Frontal cortex (tissue), 4 donors: ENCODE results near the gene UBE2J2. TPM values are rescaled to one million over a fixed set of nuclear protein-coding genes. Genes with fewer than 3 reads are reported as not detected.

Source experiments
- DNase-seq, 2 donors: peaks; one replicate each; pipeline ENCODE4 v3.0.0; 2012; ENCODE audit warnings: low spot score in 2 of 2
- FAIRE-seq: peaks from 2 replicates; lab custom pipeline; 2012; peaks lifted over from hg19 to GRCh38; lab: Jason Lieb, UNC
- total RNA-seq: library from RNA; depleted of rRNA; stranded (reverse); fragments of >200 nt; gene quantifications from one replicate; pipeline ENCODE4 v1.2.3, GENCODE V29; 2014
- donor health status: control.
- donor health status: control.
- donor health status: control.

Gene UBE2J2
- total RNA-seq, 1 donor from 2014 or later = 37.9 TPM

DNA sequence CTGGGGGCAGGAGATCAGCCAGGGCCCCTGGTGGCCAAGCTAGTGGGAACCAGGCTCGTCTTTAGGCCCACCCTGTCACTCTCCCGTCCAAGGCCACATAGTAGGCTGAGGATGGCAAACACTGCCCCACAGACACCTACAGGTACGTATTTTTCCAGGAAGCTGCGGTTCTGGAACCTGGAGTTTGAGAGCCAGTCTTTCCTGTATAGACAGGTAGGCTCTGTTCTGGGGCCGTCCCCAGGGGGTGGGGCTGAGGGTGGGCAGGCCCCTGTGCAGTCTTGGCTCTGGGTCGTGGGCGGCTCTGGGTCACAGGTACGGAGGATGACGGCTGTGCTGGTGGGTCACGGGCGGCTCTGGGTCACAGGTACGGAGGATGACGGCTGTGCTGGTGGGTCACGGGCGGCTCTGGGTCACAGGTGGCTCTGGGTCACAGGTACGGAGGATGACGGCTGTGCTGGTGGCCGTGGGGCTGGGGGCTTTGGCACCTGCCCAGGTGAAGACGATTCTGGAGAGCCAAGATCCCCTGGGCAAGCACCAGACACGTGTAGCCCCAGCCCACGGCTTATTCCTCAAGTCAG is 36.9 kb upstream of the UBE2J2 start:
- FAIRE-seq = no peak

DNA sequence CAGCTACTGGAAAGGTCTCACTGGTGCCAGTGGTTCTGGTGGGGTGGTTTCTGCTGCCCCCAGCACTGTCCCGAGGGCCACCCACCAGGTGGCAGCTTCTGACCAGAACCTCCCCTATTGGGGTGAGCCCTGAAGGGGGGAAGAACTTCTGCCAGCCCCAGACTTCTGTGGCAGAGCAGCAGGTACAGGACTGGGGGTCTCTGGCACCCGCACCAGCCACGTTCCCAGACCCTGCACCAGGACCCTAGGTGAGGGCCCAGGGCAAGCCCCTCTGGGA is 36.4 kb upstream of the UBE2J2 start:
- FAIRE-seq (no peak), DNase-seq (no peak)

More for the DNA sequence above, 36.9 kb upstream of the UBE2J2 start:
- DNase-seq = no peak

DNA sequence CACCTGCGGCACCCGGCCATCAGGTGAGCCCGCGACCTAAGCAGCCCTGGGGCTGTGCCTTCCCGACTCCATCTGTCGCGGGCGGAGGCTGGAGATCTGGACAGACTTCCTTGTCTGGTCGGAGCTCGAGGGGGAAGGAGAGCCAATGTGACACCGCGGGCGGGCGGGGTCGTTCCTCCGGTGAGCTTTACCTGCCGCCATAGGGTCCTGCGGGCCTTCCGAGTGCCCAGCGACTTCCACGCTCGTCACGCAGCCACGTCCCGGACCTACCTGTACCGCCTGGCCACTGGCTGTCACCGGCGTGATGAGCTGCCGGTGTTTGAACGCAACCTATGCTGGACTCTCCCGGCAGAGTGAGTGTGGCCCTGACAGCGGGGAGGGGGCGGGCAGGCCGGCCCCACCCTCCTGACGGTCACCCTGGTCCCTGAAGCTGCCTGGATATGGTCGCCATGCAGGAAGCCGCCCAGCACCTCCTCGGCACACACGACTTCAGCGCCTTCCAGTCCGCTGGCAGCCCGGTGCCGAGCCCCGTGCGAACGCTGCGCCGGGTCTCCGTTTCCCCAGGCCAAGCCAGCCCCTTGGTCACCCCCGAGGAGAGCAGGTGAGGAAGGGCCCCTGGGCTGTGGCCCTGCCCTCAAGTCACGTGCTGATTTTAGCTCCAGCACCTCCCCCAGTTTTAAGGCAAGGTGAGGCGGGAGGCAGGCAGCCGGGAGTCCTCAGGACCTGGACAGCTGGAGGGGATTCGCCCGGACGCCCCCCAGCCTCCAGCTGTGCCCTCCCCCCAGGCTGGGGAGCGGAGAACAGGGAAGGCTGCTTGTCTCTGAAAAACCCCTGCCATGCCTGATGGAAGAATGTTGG is 35.8 kb upstream of the UBE2J2 start:
- FAIRE-seq (no peak), DNase-seq (no peak)

DNA sequence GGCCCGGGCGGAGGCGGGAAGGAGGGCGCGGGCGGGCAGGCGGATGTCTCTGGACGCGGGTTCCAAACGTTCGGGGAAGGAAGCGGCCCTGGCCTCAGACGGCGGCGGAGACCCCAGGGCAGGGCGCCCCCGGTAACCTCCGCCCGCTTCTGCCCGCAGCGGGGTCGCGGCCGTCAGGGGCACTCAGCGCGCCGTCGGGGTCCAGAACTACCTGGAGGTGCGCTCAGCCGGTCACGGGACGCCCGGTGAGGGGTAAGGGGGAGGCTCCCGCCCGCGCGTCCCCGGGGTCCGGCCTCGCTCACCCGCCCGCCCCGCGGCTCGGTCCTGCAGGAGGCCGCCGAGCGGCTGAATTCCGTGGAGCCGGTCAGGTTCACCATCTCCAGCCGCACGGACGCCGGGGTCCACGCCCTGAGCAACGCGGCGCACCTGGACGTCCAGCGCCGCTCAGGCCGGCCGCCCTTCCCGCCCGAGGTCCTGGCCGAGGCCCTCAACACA is 35.1 kb upstream of the UBE2J2 start:
- no peak for FAIRE-seq
- no peak for DNase-seq

DNA sequence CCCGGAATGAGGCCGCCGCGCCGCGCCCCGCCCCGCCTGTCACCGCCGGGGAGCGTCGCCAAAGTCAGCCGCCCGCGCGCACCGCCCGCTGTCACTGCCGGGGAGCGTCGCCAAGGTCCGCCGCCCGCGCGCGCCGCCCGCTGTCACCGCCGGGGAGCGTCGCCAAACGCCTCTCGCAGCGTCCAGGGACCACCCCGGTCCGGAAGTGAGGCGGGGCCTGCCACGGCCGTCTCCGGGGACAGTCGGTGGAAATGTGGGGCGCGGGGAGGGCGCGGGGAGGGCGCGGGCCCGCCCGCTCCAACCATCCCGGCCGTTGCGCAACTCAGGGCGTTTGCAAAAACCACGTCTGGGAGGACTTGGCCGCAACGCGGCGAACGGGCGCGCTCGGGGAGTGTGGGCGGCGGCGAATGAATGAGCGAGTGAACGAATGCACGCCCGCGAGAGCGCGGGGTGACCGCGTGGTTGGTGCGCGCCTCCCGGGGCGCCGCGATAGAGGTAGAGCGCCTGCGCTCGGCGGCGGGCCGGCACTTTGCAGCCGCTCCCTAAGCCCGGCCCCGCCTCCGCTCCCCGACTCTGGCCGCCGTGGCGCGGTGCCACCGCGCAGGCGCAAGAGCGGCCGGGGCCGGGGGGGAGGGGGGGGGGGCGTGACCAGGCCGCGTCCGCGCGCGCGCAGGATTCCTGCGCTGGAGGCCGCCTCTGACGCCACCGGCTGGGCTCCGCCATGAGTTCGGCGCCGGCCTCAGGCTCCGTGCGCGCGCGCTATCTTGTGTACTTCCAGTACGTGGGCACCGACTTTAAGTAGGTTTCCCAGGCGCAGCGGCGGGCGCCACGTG is 34.5 kb upstream of the UBE2J2 start, which contains the start of the genes ACAP3 and PUSL1:
ACAP3 (minus strand) TSS at position 8 of the 833 bp plus-strand sequence. CDS start 115 bp downstream, outside the sequence.
PUSL1 (plus strand) TSS at position 675 of the 833 bp plus-strand sequence; CDS start at position 722, 47 bp downstream.
- FAIRE-seq (no peak), DNase-seq (peak; percentile 96 to 99)

DNA sequence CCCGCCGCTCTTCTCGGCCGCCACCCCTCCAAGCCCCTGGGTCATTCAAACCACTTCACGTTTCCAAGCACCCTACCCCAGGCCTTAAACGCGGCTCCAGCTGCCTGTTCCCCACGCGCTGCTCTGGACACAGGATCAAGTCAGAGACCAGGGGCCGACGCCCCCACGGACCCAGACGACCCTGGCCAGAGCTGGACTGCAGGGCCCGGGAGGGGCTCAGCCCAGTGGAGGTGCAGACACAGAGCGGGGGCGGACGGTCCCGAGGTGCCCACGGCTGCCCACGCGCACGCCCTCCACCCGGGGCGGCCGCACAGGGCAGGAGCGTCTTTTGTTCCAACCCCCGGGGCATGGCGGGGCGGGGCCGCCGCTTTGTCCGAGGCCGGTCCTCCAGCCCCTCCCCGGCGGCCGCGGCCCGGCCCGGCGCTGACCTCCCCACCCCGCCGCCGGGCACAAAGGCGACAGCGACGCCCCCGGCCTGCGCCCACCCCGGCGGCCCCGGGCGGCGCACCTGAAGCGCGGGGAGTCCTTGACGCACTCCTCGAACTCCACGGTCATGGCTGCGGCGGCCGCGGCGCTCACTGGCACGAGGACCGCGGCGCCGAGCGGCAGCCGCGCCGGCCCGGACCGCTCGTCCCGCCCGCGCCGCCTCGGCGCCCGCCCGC is 33.7 kb upstream of the UBE2J2 start:
- peak in 1 of 2 donors; percentile 36 for DNase-seq
- no peak for FAIRE-seq

DNA sequence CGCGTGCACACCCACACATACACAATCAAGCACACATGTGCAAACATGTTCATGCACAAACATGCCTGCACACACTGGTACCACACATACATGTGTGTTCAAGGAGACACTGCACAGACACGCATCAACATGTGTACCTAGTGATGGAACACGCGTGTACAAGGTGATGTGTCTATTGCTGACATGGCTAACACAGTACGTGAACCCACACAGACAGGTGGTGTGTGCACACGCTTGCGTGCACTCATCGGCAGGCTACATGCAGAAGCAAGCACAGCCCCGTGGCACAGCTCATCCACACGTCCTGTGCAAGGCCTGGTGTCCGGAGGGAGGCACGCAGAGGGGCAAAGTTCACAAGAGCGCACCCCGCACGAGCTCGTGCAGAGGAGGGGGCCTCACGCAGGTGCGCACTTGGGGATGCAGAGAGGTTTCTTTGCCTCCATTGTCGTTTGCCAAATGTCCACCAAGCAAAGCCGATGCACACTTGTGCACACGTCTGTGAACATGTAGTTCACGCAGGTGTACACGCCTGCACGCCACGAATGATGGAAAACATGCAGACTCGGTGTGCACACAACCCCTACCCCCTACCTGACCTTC is 33.1 kb upstream of the UBE2J2 start:
- no peak for FAIRE-seq

DNA sequence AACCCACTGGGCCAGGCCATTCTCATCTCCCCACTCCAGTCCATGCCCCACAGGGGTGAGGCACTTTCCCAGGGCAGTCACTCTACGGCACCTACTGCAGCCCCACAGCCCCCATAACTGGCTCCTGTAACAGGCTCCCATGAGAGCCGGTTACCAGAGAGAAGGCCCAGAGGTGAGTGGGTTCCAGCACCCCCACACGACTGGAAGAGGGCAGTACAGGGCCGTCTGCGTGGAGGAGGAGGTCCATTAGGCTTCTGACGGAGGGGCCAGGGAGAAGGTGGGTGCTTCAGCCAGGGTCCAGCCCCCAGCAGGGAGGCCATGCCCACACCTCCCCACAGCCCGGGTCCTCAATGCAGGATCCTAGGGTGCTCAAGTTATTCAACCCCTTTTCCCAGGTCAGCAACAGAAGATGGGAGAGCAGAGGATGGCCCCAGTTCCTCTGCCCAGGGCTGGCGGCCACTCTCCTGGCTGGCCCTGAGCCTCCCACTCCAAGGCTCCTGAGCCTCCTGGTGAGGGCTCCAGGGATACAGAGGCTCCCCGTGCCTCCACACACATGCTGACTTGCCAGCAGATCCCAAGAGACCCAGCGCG is 32.5 kb upstream of the UBE2J2 start:
- DNase-seq = no peak
- FAIRE-seq = no peak

More for the DNA sequence above, 33.1 kb upstream of the UBE2J2 start:
- no peak for DNase-seq

DNA sequence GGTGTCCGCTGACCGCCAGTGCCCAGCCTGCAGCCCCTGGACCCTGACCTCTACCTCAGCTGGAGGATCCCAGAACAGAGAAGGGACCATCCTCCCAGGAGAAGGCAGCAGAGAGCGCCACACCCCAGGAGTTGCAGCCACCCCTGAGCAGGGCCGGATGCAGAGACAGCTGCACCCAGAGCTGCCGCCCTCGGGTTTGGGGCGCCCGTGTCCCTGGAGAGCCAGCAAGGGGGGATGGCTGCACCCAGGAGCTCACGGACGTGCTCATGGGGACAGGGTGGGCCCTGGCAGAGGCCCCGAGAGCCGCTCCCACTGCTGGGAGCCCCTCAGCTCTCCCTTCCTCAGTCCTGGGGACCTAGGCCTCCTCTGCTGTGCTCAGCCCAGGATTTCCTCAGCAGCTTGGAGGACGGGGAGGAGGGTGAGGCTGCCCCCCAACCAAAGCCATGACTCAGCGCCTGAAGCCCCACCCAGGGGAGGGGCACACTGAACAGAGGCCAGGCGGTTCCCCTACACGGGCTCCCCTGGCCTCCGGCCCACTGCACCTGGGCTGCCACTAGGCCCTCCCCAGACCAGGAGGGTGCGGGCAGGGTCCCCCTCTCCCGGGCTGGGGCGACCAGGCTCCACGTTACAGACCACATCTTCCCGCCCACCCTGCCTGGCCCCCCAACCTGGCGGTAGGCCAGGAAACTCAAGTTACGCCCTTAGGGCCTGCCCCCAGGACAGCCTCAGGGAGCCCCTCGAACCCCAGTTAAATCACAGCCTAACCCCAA is 31.8 kb upstream of the UBE2J2 start:
- no peak for FAIRE-seq
- peak in 1 of 2 donors; percentile 64 for DNase-seq

DNA sequence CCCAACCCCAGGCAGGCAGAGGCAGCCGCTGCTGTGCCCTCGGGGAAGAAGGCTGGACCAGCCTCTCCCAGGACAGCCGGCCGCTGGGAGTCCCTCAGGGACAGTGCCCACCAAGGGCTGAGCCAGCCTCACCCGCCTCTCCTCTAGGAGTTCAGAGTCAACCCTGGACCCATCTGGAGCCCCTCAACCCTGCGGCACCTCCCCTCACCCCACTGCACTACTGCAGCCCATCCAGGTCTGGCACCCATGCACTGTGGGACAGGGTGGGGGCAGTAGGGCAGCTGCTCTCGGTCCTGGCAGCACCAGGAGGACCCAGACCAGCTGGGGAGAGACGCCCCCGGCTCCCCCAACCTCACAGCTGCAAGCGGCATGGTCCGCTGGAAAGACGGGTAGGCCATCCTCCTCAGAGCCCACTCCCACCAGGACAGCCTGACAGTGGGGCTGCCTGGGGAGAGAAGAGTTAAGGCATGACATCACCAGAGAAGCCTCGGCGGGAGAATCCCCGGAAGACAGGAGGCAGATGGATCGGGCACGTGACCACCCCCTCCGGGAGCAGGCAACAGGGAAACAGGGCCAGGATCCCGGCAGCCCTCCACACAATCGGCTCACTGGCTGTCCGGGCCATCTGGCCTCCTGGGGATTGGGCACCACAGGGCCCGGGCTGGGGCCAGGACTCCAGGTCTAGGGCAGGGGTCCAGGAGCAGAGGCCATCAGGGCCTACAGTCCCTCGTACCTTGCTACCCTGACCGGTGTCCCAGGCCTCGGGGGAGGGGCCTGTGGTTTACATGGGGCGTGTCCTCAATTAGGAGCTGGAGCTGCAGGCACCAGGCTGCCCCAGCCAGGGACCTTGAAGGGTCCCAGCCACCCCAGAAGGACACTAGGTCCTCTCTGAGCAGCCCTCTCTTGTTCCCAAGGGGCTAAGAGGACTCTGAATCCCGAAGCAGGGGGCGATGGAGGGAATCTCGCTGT is 31.0 kb upstream of the UBE2J2 start:
- peak; percentile 84 to 89 for DNase-seq
- FAIRE-seq = no peak

DNA sequence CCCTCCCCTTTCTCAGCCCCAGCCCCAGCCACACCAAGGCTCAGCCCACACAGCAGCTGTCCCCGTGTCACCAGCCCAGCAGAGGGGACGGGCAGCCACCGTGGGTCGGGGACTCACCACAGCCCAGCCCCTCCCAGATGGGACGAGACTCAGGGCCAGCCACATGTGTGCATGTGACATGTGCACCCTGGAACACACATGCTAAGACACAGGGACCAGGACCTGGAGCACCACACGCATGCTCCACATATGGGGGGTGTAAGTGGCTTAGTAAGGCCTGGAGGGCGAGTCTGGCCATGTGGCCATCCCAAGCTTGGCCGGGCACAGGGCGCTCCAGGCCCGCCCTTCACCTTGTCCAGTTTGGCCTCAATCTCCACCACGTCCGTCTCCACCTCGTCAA is 30.1 kb upstream of the UBE2J2 start:
- FAIRE-seq (no peak), DNase-seq (no peak)

DNA sequence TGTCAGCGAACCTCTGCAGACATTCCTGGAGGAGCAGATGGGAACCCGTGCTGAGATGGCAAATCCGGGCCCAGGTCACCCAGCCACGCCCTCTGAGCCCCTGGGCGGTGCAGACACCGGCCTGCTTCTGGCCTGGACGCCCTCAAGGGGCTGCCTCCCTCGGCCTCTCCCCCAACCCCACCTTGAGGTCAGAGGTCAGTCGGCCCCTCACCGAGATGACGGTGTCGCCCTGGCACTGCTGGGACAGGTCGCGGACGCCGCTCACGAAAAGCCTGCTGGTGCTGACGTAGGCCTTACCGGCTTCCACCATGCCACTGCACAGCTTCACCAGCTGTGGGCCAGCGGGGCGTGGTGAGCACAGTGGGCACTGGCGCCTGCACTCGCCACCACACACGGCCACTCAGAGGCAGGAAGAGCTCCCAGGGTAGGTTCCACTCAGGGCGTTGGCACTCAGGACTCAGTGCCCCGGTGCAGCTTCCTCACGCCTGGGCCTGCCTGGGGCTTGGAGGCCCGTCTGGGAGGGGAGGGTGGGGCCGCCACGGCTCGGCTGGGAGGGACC is 29.4 kb upstream of the UBE2J2 start:
- no peak for DNase-seq
- FAIRE-seq = no peak

DNA sequence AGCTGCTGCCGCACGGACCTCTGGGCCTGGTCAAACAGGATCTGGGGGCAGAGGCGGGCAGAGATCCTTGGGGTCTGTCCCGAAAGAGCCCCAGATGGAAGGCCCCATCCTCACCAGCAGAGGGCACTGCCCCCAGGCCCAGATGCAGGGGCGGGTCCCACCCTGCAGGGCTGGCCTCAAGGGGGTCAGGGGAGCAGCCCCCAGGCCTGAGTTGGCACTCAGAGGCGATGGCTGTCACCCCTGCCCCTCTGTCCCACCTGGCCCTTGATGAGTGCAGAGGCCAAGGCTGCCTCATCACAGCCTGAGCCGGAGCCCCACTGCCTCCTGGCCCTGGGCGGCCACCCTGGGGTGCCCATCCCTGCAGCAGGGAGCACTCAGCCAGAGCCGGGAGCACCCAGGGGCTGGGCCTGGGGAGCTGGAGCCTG is 28.4 kb upstream of the UBE2J2 start:
- no peak for FAIRE-seq
- DNase-seq = no peak

DNA sequence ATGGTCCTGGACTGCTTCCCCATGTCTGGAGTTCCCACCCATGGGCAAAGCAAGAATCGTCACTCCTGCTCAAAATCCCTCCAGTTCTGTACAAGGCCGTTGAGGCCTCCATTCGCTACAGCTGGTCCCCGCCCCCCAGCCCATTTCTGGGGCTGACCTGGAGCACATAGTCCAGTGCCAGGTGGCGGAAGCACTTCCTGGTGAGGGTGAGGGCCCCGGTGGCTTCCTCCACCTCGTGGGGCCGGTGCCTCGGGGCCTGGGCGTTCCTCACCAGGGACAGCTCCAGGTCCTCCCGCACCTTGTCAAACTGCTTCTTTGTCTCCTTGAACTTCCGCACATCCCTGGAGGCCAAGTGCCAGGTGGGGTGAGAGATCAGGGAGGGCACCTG is 26.7 kb upstream of the UBE2J2 start:
- DNase-seq = no peak
- FAIRE-seq = no peak

DNA sequence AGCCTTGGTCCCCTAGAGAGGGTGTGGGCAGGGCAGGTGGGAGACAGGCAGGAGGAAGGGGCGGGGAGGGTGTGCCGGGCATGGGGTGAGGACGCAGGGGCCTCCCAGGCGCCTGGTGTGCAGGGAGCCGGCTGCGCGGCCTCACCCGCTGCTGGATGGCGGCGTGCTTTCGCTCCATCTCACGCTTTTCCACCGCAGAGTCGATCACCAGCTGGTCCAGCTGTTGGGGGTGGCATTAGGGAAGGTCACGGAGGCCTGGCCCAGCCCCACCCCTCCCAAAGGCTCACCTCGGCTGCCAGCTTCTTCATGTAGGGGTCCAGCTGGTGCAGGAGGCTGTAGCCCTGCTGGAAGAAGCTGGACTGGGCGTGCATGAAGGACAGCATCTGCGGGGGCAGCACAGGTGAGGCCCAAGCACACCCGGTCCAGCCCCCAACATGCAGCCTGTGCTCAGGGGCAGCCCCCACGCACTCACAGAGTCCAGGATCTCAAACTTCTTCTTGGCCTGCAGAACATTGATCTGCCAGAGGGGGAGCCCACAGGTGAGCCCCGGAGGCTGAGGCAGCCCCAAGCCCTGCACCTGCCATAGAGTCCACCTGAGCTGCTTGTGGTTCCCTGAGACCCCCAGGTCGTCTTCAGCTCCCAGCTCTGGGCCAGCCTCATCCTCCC is 26.2 kb upstream of the UBE2J2 start:
- FAIRE-seq (no peak), DNase-seq (no peak)
